Body of pancreas (tissue), 4 donors: ENCODE measurements around the gene NTSR1.

Experiments used
- POLR2A ChIP-seq, 3 donors: fragments of 450-650 bp; IDR thresholded peaks; one replicate each; pipeline ENCODE4 v1.6.1; 2016; ENCODE audit warnings: antibody characterized with exemption in 3 of 3, mild to moderate bottlenecking in 2 of 3
- TF ChIP-seq, protein P1 (sequence below), 7 experiments: fragments of 450-650 bp in 4 of 7; fragments of 200-600 bp in 3 of 7; sonication (generic) in 3 of 7; IDR thresholded peaks; one replicate each; pipeline ENCODE4 v1.5.1; 2016 to 2019; ENCODE audit warnings: antibody characterized with exemption in 7 of 7

DNA sequence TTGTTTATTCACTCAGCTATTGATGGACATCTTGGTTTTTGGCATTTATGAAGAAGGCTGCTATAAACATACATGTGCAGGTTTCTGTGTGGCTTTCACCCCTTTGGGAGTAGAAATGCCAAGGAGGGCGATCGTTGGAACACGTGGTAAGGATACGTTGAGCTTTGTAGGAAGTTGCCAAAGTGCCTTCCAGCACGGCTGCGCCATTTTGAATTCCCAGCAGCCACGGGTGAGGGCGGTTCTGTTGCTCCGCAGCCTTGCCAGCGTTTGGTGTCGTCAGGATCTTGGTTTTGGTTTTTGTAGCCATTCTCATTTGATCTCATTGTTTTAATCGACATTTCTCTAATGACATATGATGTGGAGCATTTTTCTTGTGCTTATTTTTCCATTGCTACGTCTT lies 21.8 kb downstream of the NTSR1 start:
- no peak for TF ChIP-seq POLR2A (IDR thresholded peaks at IDR 0.05)
- TF ChIP-seq, protein P1, sequence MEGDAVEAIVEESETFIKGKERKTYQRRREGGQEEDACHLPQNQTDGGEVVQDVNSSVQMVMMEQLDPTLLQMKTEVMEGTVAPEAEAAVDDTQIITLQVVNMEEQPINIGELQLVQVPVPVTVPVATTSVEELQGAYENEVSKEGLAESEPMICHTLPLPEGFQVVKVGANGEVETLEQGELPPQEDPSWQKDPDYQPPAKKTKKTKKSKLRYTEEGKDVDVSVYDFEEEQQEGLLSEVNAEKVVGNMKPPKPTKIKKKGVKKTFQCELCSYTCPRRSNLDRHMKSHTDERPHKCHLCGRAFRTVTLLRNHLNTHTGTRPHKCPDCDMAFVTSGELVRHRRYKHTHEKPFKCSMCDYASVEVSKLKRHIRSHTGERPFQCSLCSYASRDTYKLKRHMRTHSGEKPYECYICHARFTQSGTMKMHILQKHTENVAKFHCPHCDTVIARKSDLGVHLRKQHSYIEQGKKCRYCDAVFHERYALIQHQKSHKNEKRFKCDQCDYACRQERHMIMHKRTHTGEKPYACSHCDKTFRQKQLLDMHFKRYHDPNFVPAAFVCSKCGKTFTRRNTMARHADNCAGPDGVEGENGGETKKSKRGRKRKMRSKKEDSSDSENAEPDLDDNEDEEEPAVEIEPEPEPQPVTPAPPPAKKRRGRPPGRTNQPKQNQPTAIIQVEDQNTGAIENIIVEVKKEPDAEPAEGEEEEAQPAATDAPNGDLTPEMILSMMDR (IDR thresholded peaks at IDR 0.05) = no peak
